Parietal lobe (tissue), 2 donors: ENCODE measurements around the gene AOPEP. TPM values are rescaled to one million over a fixed set of nuclear protein-coding genes. Genes with fewer than 3 reads are reported as not detected.

Source experiments
- small RNA-seq: library from RNA; depleted of rRNA; stranded (forward); fragments of <200 nt; gene quantifications from one replicate; pipeline ENCODE3, GENCODE V24; 2014; ENCODE audit warnings: low replicate concordance
- total RNA-seq: library from RNA; depleted of rRNA; stranded (reverse); fragments of >200 nt; gene quantifications from one replicate; pipeline ENCODE4 v1.2.3, GENCODE V29; 2014

AOPEP gene
- total RNA-seq = 71.7 TPM

GRCh38 chr9:94726495-94727191 is at the start of gene AOPEP:
Gene AOPEP, plus strand, starts transcription at chr9:94726699. Its CDS starts 33,085 bp downstream, at chr9:94759784.

Small RNAs within 50 kb of the gene (small RNA-seq; reads per million reads assigned to genes)
- gene MIR2278 (not detected), gene MIR23B (309 reads per million, percentile 97 among the genes with 10 or more reads in this experiment), gene MIR27B (1,590 reads per million, percentile 99 among the genes with 10 or more reads in this experiment), gene MIR3074 (not detected), gene MIR6081 (not detected)

Other genes with a start within 250 kb of the AOPEP start
- not detected for gene PCAT7, start 171.6 kb upstream of the AOPEP start, total RNA-seq
- not detected for gene FBP2, start 132.9 kb upstream of the AOPEP start, total RNA-seq
- gene FBP1, start 87.2 kb upstream of the AOPEP start, total RNA-seq = not detected